ENCODE results near the gene UFD1. TPM values are rescaled to one million over a fixed set of nuclear protein-coding genes. Genes with fewer than 3 reads are reported as not detected.

The UFD1 gene
- total and polyA plus RNA-seq, 9 of the 15 experiments (the other 6 are each of a cell fraction or from before 2014, with no cell fraction given): 238 to 645 (median 363) TPM

GRCh38 chr22:19419464-19420178 is 59.4 kb downstream of the UFD1 start (continued):
- peak; percentile 12 for TF ChIP-seq MAFG (tag; conservative IDR thresholded peaks at IDR 0.05)
- no peak for TF ChIP-seq THRAP3 (IDR thresholded peaks at IDR 0.05; ENCODE audit: borderline replicate concordance)
- TF ChIP-seq HDAC8 (tag; IDR thresholded peaks at IDR 0.05): no peak
- TF ChIP-seq CHD2 (IDR thresholded peaks at IDR 0.05; ENCODE audit: low read depth, low read length): peak; percentile 39; the same call in 1 of the 2 replicates
- TF ChIP-seq ZNF668 (CRISPR knock-in tag; IDR thresholded peaks at IDR 0.05): peak; percentile 87; the same call in 1 of the 2 replicates
- TF ChIP-seq ZNF76 (CRISPR knock-in tag; IDR thresholded peaks at IDR 0.05; ENCODE audit: borderline replicate concordance): no peak
- TF ChIP-seq KLF10 (CRISPR knock-in tag; IDR thresholded peaks at IDR 0.05): no peak
- peak; percentile 69 for TF ChIP-seq CREB3L1 (IDR thresholded peaks at IDR 0.05; ENCODE audit: borderline replicate concordance, low read depth)
- TF ChIP-seq GABPA (tag; conservative IDR thresholded peaks at IDR 0.05; ENCODE audit: low read depth): peak; percentile 79
- no peak for TF ChIP-seq PHB (CRISPR knock-in tag; IDR thresholded peaks at IDR 0.05)
- peak in 1 of 2 experiments; percentile 97; a peak in 2 of 4 replicates for TF ChIP-seq ZNF639 (CRISPR knock-in tag; conservative IDR thresholded peaks at IDR 0.05 in 1 of 2, IDR thresholded peaks at IDR 0.05 in 1 of 2)
- TF ChIP-seq, protein P1, sequence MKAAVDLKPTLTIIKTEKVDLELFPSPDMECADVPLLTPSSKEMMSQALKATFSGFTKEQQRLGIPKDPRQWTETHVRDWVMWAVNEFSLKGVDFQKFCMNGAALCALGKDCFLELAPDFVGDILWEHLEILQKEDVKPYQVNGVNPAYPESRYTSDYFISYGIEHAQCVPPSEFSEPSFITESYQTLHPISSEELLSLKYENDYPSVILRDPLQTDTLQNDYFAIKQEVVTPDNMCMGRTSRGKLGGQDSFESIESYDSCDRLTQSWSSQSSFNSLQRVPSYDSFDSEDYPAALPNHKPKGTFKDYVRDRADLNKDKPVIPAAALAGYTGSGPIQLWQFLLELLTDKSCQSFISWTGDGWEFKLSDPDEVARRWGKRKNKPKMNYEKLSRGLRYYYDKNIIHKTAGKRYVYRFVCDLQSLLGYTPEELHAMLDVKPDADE (conservative IDR thresholded peaks at IDR 0.05; ENCODE audit: control insufficient read depth, low read depth, low read length): no peak
- peak; percentile 5; the same call in 1 of the 2 replicates for TF ChIP-seq ZNF354B (CRISPR knock-in tag; IDR thresholded peaks at IDR 0.05)
- peak; percentile 98 for TF ChIP-seq PML (IDR thresholded peaks at IDR 0.05; ENCODE audit: low read length)
- no peak for TF ChIP-seq ZNF79 (CRISPR knock-in tag; IDR thresholded peaks at IDR 0.05; ENCODE audit: low read depth)
- TF ChIP-seq, protein P2, sequence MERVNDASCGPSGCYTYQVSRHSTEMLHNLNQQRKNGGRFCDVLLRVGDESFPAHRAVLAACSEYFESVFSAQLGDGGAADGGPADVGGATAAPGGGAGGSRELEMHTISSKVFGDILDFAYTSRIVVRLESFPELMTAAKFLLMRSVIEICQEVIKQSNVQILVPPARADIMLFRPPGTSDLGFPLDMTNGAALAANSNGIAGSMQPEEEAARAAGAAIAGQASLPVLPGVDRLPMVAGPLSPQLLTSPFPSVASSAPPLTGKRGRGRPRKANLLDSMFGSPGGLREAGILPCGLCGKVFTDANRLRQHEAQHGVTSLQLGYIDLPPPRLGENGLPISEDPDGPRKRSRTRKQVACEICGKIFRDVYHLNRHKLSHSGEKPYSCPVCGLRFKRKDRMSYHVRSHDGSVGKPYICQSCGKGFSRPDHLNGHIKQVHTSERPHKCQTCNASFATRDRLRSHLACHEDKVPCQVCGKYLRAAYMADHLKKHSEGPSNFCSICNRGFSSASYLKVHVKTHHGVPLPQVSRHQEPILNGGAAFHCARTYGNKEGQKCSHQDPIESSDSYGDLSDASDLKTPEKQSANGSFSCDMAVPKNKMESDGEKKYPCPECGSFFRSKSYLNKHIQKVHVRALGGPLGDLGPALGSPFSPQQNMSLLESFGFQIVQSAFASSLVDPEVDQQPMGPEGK (CRISPR knock-in tag; IDR thresholded peaks at IDR 0.05; ENCODE audit: borderline replicate concordance): no peak
- no peak for TF ChIP-seq XRCC5 (IDR thresholded peaks at IDR 0.05; ENCODE audit: low read depth, low read length)
- peak; percentile 22 for TF ChIP-seq MAFF (IDR thresholded peaks at IDR 0.05; ENCODE audit: low read length)
- peak; percentile 14; the same call in 1 of the 2 replicates for TF ChIP-seq NBN (IDR thresholded peaks at IDR 0.05; ENCODE audit: low read depth)
- no peak for TF ChIP-seq TAF9B (IDR thresholded peaks at IDR 0.05; ENCODE audit: partially characterized antibody)
- TF ChIP-seq TCF3 (CRISPR knock-in tag; IDR thresholded peaks at IDR 0.05): no peak
- 0 out of 2 replicates have a peak, but pooled peaks have one; percentile 31 for TF ChIP-seq SMC3 (conservative IDR thresholded peaks at IDR 0.05; ENCODE audit: insufficient read depth, low read depth, low read length)
- TF ChIP-seq ESRRA (IDR thresholded peaks at IDR 0.05; ENCODE audit: borderline replicate concordance, low read depth): peak; percentile 77; the same call in 1 of the 2 replicates
